Measurements from ENCODE around the gene VPS39. TPM values are rescaled to one million over a fixed set of nuclear protein-coding genes. Genes with fewer than 3 reads are reported as not detected.

Gene VPS39
- total and polyA plus RNA-seq, 2 donors (not counting 3 experiments of a cell fraction or from before 2014, with no cell fraction given) = 56.5 to 56.7 TPM

DNA sequence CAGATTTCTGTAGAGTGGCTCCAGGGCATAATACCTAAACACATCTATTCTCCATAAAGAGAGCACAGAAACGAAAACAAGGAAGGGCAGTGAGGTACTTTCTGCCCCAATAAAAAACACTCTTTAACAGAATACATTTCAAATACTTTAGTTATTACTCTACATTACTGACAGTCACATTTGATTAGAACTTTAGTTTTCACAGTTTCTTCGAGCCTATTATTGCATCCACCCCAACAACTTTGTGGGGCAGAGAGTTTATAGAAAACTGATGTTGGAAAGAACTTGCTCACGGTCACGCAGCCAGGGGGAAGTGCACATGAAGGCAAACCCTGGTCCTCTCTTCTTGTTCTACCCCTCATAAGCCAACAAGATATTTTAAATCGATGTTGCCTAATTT, 9.0 kb downstream of the VPS39 start:
- ChIA-PET CTCF (interaction anchor here (1.4 kb wide), 1 partner anchor 186 kb away, joined by 4 read pairs; no protein-coding TSS in a partner anchor), POLR2A (no interaction called here)
- H3K4me1 ChIP-seq (ENCODE audit: control insufficient read depth, extremely low read depth, insufficient read depth, low read length) = no peaks in the 10 kb centered on the region
- H3K4me2 ChIP-seq (ENCODE audit: insufficient read depth, low read length) = no peak overlapping the region
- intact Hi-C loops (cut with micrococcal nuclease) (no loop called here), dilution Hi-C loops (cut with MboI; ENCODE audit: extremely low pct_ligation_motif_present, low sequenced_read_pairs) (no loop called here)
- BruUV-seq (replicated peaks) = no TSS peak
- H3K27me3 ChIP-seq (ENCODE audit: control insufficient read depth in 2 of 2, insufficient read depth in 2 of 2, low read length in 2 of 2) = no peaks in the 10 kb centered on the region
- no peak overlapping the region for H3K9ac ChIP-seq (replicated peaks; ENCODE audit: extremely low read depth, insufficient read depth, low read length)
- H4K20me1 ChIP-seq (replicated peaks; ENCODE audit: control insufficient read depth, extremely low read depth, insufficient read depth, low read length) = no peaks in the 10 kb centered on the region
- FAIRE-seq = no peak
- no peak overlapping the region for H3K27ac ChIP-seq (ENCODE audit: insufficient read depth, low read depth, low read length)
- peaks cover 3% of the 10 kb centered on the region in 2 experiments for H3K36me3 ChIP-seq (ENCODE audit: control insufficient read depth in 2 of 2, extremely low read depth in 1 of 2, insufficient read depth in 2 of 2, low read length in 2 of 2)
- H3K9me1 ChIP-seq (replicated peaks; ENCODE audit: control insufficient read depth, extremely low read depth, insufficient read depth, low read length) = no peaks in the 10 kb centered on the region
- no peak overlapping the region for H3K4me3 ChIP-seq (replicated peaks in 1 of 3; ENCODE audit: insufficient read depth in 1 of 3, low read depth in 1 of 3, low read length in 3 of 3)
- H2AFZ ChIP-seq (ENCODE audit: low read depth, low read length) = no peak overlapping the region
- DNase-seq (ENCODE audit: low read depth, low spot score) = no peak
- TF ChIP-seq POLR2A (IDR thresholded peaks at IDR 0.05; ENCODE audit: low read depth, low read length) (no peak), GATA2 (IDR thresholded peaks at IDR 0.05; ENCODE audit: insufficient read depth, insufficient read length, low read depth, low read length) (no peak), EZH2 (IDR thresholded peaks at IDR 0.05; ENCODE audit: borderline replicate concordance, low read depth, low read length, severe bottlenecking) (no peak), POLR2AphosphoS5 (IDR thresholded peaks at IDR 0.05; ENCODE audit: insufficient read depth, low read depth, low read length) (no peak), FOS (IDR thresholded peaks at IDR 0.05; ENCODE audit: borderline replicate concordance, insufficient read depth, low read length) (no peak), JUN (IDR thresholded peaks at IDR 0.05; ENCODE audit: borderline replicate concordance, insufficient read depth, insufficient read length, low read depth) (no peak), MYC (IDR thresholded peaks at IDR 0.05; ENCODE audit: low read depth, low read length) (no peak)
- TF ChIP-seq, protein P1, sequence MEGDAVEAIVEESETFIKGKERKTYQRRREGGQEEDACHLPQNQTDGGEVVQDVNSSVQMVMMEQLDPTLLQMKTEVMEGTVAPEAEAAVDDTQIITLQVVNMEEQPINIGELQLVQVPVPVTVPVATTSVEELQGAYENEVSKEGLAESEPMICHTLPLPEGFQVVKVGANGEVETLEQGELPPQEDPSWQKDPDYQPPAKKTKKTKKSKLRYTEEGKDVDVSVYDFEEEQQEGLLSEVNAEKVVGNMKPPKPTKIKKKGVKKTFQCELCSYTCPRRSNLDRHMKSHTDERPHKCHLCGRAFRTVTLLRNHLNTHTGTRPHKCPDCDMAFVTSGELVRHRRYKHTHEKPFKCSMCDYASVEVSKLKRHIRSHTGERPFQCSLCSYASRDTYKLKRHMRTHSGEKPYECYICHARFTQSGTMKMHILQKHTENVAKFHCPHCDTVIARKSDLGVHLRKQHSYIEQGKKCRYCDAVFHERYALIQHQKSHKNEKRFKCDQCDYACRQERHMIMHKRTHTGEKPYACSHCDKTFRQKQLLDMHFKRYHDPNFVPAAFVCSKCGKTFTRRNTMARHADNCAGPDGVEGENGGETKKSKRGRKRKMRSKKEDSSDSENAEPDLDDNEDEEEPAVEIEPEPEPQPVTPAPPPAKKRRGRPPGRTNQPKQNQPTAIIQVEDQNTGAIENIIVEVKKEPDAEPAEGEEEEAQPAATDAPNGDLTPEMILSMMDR (IDR thresholded peaks at IDR 0.05; ENCODE audit: extremely low read depth in 1 of 2, insufficient read depth in 1 of 2, low read depth in 1 of 2, low read length in 2 of 2) = no peak
- TF ChIP-seq, protein P2, sequence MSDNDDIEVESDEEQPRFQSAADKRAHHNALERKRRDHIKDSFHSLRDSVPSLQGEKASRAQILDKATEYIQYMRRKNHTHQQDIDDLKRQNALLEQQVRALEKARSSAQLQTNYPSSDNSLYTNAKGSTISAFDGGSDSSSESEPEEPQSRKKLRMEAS (IDR thresholded peaks at IDR 0.05; ENCODE audit: insufficient read depth, insufficient read length) = no peak
- H3K9me3 ChIP-seq (replicated peaks; ENCODE audit: control insufficient read depth, insufficient read depth, low read length) = no peaks in the 10 kb centered on the region
- peaks cover 2% of the 10 kb centered on the region for H3K79me2 ChIP-seq (ENCODE audit: control insufficient read depth, insufficient read depth, low read length)
